Measurements from ENCODE around the gene CCDC80.

The CCDC80 gene

GRCh38 chr3:112550859-112551258, 90.1 kb downstream of the CCDC80 start:
- no peak for TF ChIP-seq CTCF (IDR thresholded peaks at IDR 0.05; ENCODE audit: low read depth, low read length)
- DNase-seq (ENCODE audit: low read depth in 2 of 2), result no peak
- no peak overlapping the region for H3K4me3 ChIP-seq (replicated peaks in 1 of 2; ENCODE audit: low read depth in 2 of 2, low read length in 2 of 2)

All from cardiac fibroblast (primary cell).